Prostate gland (tissue), 2 donors: ENCODE results near the gene TRAPPC12. TPM values are rescaled to one million over a fixed set of nuclear protein-coding genes. Genes with fewer than 3 reads are reported as not detected.

Experiments used
- DNase-seq: peaks from one replicate; pipeline ENCODE4 v3.0.0-alpha.2; 2019; ENCODE audit warnings: low spot score
- H3K27ac ChIP-seq, 2 donors: fragments of 200-600 bp; sonication (generic); 2 replicates each; pipeline ENCODE4 v1.5.1; 2017 to 2019
- H3K27me3 ChIP-seq: fragments of 200-600 bp; sonication (generic); replicated peaks from 2 replicates; pipeline ENCODE4 v1.5.1; 2019; ENCODE audit not compliant: insufficient read depth
- H3K36me3 ChIP-seq, 2 donors: fragments of 200-600 bp; sonication (generic); 1 replicate in 1 of 2; 2 replicates in 1 of 2; pipeline versions ENCODE4 v1.5.1 to v1.8.1; 2017 to 2019
- H3K4me1 ChIP-seq: fragments of 200-600 bp; sonication (generic); replicated peaks from 2 replicates; pipeline ENCODE4 v1.5.1; 2019
- H3K4me3 ChIP-seq, 2 donors: fragments of 200-600 bp; sonication (generic); 2 replicates each; pipeline ENCODE4 v1.5.1; 2017 to 2019
- H3K9me3 ChIP-seq: fragments of 200-600 bp; sonication (generic); 2 replicates; pipeline ENCODE4 v1.5.1; 2017
- CTCF ChIP-seq, 4 experiments: fragments of 200-600 bp in 2 of 4; fragments of 450-650 bp in 2 of 4; sonication (generic) in 2 of 4; IDR thresholded peaks; 1 replicate in 3 of 4; 2 replicates in 1 of 4; pipeline ENCODE4 v1.5.1; 2016 to 2019; ENCODE audit warnings: antibody characterized with exemption in 4 of 4, mild to moderate bottlenecking in 2 of 4, moderate library complexity in 2 of 4
- POLR2A ChIP-seq: fragments of 450-650 bp; IDR thresholded peaks from one replicate; pipeline ENCODE4 v1.6.1; 2016; ENCODE audit warnings: antibody characterized with exemption, mild to moderate bottlenecking
- POLR2AphosphoS5 ChIP-seq: sonication (generic); formaldehyde crosslinking; IDR thresholded peaks from one replicate; pipeline ENCODE4 v1.6.1; 2017; ENCODE audit warnings: antibody characterized with exemption
- WGBS: methylation state at CpG from one replicate; pipeline ENCODE4 v1.1.5; 2018; 5-methylcytosine and 5-hydroxymethylcytosine counted together
- intact Hi-C: fragments of 100-400 bp; cut with DNase I; formaldehyde crosslinking; loops from one replicate; pipeline ENCODE4 v1.14.2; 2022
- total RNA-seq, 2 donors: library from RNA; depleted of rRNA; stranded (reverse); fragments of >200 nt; gene quantifications; one replicate each; pipeline ENCODE4 v1.1.0, GENCODE V29; 2016

Gene TRAPPC12
- total RNA-seq, 2 donors from 2014 or later = 114 to 128 TPM

GRCh38 chr2:3338340-3338739 lies 41.2 kb upstream of the TRAPPC12 start:
- DNase-seq = no peak
- TF ChIP-seq POLR2AphosphoS5 (no peak), POLR2A (no peak), CTCF (IDR thresholded peaks at IDR 0.05) (no peak)
- intact Hi-C loops = no loop called here
- no peaks in the 10 kb centered on the region for H3K27me3 ChIP-seq
- no peak overlapping the region for H3K27ac ChIP-seq
- H3K9me3 ChIP-seq = no peaks in the 10 kb centered on the region
- no peaks in the 10 kb centered on the region for H3K36me3 ChIP-seq
- no peaks in the 10 kb centered on the region for H3K4me1 ChIP-seq
- 90% methylated on average over 10 of the region's 10 CpGs for WGBS
- no peak overlapping the region for H3K4me3 ChIP-seq

DNA sequence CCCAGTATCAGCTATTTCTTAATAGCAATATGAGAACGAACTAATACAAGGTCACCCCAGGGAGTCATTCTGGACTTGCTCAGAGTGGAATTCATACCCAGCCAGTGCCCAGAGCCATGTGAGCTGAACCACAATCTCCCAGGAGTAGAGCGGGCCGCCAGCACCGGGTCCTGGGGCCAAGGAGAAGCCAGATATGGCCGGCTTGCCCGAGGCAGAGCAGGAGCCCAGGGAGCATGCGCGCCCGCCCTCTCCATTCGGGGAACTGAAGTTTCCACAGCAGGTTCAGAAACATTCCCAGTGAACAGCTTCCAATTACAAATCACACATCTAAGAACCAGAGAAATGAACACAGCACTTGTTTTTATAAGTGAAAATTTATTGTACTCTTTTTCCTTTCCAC lies 39.4 kb upstream of the TRAPPC12 start:
- WGBS = 99% methylated on average over 10 of the region's 10 CpGs
- DNase-seq = no peak
- H3K4me1 ChIP-seq = no peaks in the 10 kb centered on the region
- no peaks in the 10 kb centered on the region for H3K9me3 ChIP-seq
- H3K27ac ChIP-seq = no peak overlapping the region
- no peaks in the 10 kb centered on the region for H3K27me3 ChIP-seq
- no peak overlapping the region for H3K4me3 ChIP-seq
- intact Hi-C loops = no loop called here
- H3K36me3 ChIP-seq = no peaks in the 10 kb centered on the region
- TF ChIP-seq POLR2AphosphoS5 (no peak), CTCF (IDR thresholded peaks at IDR 0.05) (no peak), POLR2A (no peak)

DNA sequence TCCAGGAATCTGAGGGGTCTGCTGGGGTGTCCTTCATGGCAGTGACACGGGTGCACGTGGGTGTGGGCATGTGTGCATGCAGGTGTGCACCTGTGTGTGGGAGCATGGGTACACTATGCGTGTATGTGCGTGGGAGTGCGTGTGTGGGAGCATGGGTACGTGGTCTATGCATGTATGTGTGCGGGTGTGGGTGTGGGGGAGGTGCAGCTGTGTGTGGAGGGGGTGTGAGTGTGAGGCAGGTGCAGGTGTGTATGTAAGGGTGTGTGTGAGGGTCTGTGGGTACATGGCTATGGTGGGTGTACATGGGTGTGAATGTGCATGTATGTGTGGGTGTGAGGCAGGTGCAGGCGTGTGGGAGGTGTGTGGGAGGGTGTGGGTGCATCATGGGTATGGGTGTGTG lies 38.2 kb upstream of the TRAPPC12 start:
- Histone ChIP-seq H3K27me3 (no peaks in the 10 kb centered on the region), H3K27ac (no peak overlapping the region), H3K36me3 (no peaks in the 10 kb centered on the region), H3K4me3 (no peak overlapping the region), H3K4me1 (no peaks in the 10 kb centered on the region), H3K9me3 (no peaks in the 10 kb centered on the region)
- DNase-seq = no peak
- WGBS = 97% methylated on average over 8 of the region's 8 CpGs
- TF ChIP-seq POLR2A (no peak), CTCF (IDR thresholded peaks at IDR 0.05) (no peak), POLR2AphosphoS5 (no peak)
- intact Hi-C loops = no loop called here

DNA sequence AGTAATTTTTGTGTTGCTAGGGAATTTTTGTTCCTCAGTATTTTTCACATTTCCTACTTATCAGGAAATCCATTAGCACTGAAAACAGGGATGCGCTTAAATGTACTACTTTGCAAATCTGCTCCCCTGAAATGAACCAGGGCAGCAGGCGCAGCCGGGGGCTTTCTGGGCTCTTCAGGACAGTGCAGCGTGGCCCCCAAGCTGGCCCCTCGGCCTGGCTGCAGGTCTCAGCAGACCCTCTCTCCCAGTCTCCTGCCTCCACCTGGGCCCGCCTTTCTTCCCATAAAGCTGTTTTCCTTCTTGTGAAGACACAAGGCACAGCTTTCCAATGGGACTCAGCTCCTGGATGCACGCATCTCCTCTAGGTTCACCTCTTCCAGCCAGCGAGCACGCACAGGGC lies 37.2 kb upstream of the TRAPPC12 start:
- DNase-seq = no peak
- WGBS = 95% methylated on average over 9 of the region's 9 CpGs
- Histone ChIP-seq H3K27ac (peak overlapping the region in 1 of 2 donors; percentile 25), H3K9me3 (no peaks in the 10 kb centered on the region), H3K4me1 (no peaks in the 10 kb centered on the region), H3K36me3 (no peaks in the 10 kb centered on the region), H3K27me3 (no peaks in the 10 kb centered on the region), H3K4me3 (no peak overlapping the region)
- intact Hi-C loops = no loop called here
- TF ChIP-seq POLR2A = no peak
- TF ChIP-seq CTCF (IDR thresholded peaks at IDR 0.05) = no peak
- TF ChIP-seq POLR2AphosphoS5 = no peak

GRCh38 chr2:3343012-3343411 lies 36.5 kb upstream of the TRAPPC12 start:
- no peak for TF ChIP-seq POLR2A
- peak; percentile 60 for TF ChIP-seq POLR2AphosphoS5
- H3K9me3 ChIP-seq = no peaks in the 10 kb centered on the region
- no peaks in the 10 kb centered on the region for H3K36me3 ChIP-seq
- peak; percentile 52 for DNase-seq
- H3K27ac ChIP-seq = peak overlapping the region; percentile 33 to 36
- H3K27me3 ChIP-seq = no peaks in the 10 kb centered on the region
- no peaks in the 10 kb centered on the region for H3K4me1 ChIP-seq
- no peak overlapping the region for H3K4me3 ChIP-seq
- intact Hi-C loops = no loop called here
- 44% methylated on average over 11 of the region's 11 CpGs for WGBS
